ENCODE measurements around the gene SLC52A3. TPM values are rescaled to one million over a fixed set of nuclear protein-coding genes. Genes with fewer than 3 reads are reported as not detected.
A peak's percentile ranks its signal among the peaks of the same experiment; 100 is the strongest.
"Not testable (repeated sequence)": the region's sequence is repeated elsewhere in the genome, so short reads cannot be mapped to it uniquely, and the experiment has no call there.

The SLC52A3 gene
- polyA plus RNA-seq: 10 to 100 TPM in 2 of 4 donors, 1 to 10 TPM in 2; 8.5 to 22.1 (median 14.7) TPM
- long read RNA-seq, donor 1, partial matches to known transcripts: 0 of 4 reads
- long read RNA-seq, donor 1, other reads (novel, unspliced or antisense): 0 of 4 reads
- long read RNA-seq, donor 2: 0 reads
- long read RNA-seq, donor 3, partial matches to known transcripts: 0 of 2 reads
- long read RNA-seq, donor 3, other reads (novel, unspliced or antisense): 0 of 2 reads
- long read RNA-seq, donor 4: 0 reads
- long read RNA-seq, donor 5, partial matches to known transcripts: 0 of 1 reads
- long read RNA-seq, donor 5, other reads (novel, unspliced or antisense): 0 of 1 reads
- long read RNA-seq, donor 6, partial matches to known transcripts: 0 of 1 reads
- long read RNA-seq, donor 6, other reads (novel, unspliced or antisense): 0 of 1 reads
- long read RNA-seq, donor 7: 0 reads
- long read RNA-seq, donor 8: 0 reads
- long read RNA-seq, donor 9: 0 reads
- long read RNA-seq, donor 10, partial matches to known transcripts: 9 of 12 reads
- long read RNA-seq, donor 10, other reads (novel, unspliced or antisense): 0 of 12 reads

GRCh38 chr20:768426-768978, at the start of gene SLC52A3:
Gene SLC52A3, minus strand, starts transcription at chr20:768500. Its CDS starts 2,726 bp downstream, at chr20:765774.
- peaks cover 2 to 26% (median 3%) of the 10 kb centered on the region in 3 donors for H3K4me1 ChIP-seq (ENCODE audit: control insufficient read depth in 3 of 3, insufficient read depth in 2 of 3, low read depth in 1 of 3, low read length in 2 of 3)
- H3K27me3 ChIP-seq (ENCODE audit: control insufficient read depth in 3 of 3, insufficient read depth in 3 of 3, low read length in 3 of 3): no peaks in the 10 kb centered on the region
- DNase-seq: peak; percentile 93 to 99
- peaks cover 0 to 4% of the 10 kb centered on the region in 2 donors for H3K9me3 ChIP-seq (ENCODE audit: control insufficient read depth in 2 of 2, insufficient read depth in 1 of 2, low read depth in 1 of 2, low read length in 1 of 2)
- H3K36me3 ChIP-seq (ENCODE audit: control insufficient read depth in 3 of 3, insufficient read depth in 2 of 3, low read depth in 1 of 3, low read length in 3 of 3): peaks cover 0 to 20% (median 7%) of the 10 kb centered on the region in 3 donors
- H3K27ac ChIP-seq (ENCODE audit: low read depth in 1 of 3, low read length in 2 of 3): peak within 1 kb of the TSS; percentile 80 to 96 (median 92)
- H3K4me3 ChIP-seq (ENCODE audit: low read depth in 1 of 3, low read length in 3 of 3): peak within 1 kb of the TSS in 2 of 3 donors; percentile 41 to 48
- 8 to 40% (median 18%) methylated on average over 12 of the region's 12 CpGs for WGBS, 3 donors
- no peak for FAIRE-seq

DNA sequence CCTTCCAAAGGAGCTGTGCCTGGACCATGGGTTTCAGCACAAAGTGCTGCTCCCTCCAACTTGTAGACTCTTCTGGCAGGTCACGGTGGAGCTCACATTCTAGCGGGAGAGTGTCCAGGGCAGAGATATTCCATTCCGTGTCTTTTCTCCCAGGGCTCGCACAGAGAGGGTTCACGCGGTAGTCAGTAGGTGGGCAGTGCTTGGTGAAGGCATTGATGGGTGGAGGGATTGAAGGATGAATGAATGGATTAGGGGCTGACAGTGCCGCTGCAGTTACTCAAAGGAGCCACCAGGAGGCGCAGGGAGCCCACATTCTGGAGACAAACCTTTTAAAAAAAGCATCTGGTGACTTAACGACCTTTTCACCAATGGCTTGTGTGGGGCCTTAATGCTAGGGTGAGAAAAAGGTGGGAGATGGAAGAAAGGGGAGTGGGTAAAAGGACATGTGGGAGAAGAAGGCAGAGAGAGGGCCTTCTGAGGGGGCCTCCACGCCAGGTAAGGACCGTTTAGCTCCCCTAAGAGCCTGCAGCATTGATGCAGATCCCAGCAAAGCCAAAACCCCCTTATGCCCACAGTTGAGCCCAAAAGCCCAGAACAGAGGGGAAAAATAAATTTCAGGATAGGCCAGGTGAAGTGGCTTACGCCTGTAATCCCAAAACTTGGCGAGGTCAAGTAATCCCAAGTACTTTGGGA, 47.8 kb upstream of the SLC52A3 start:
- Histone ChIP-seq H3K27me3 (ENCODE audit: control insufficient read depth in 3 of 3, insufficient read depth in 3 of 3, low read length in 3 of 3) (no peaks in the 10 kb centered on the region), H3K4me1 (ENCODE audit: control insufficient read depth in 3 of 3, insufficient read depth in 2 of 3, low read depth in 1 of 3, low read length in 2 of 3) (peaks cover 0 to 7% (median 0%) of the 10 kb centered on the region in 3 donors), H3K4me3 (ENCODE audit: low read depth in 1 of 3, low read length in 3 of 3) (no peak overlapping the region), H3K27ac (ENCODE audit: low read depth in 1 of 3, low read length in 2 of 3) (no peak overlapping the region), H3K9me3 (ENCODE audit: control insufficient read depth in 2 of 2, insufficient read depth in 1 of 2, low read depth in 1 of 2, low read length in 1 of 2) (no peaks in the 10 kb centered on the region), H3K36me3 (ENCODE audit: control insufficient read depth in 3 of 3, insufficient read depth in 2 of 3, low read depth in 1 of 3, low read length in 3 of 3) (no peaks in the 10 kb centered on the region)
- FAIRE-seq (no peak), DNase-seq (peak; percentile 72 to 74)
- WGBS, 3 donors: 31 to 38% (median 38%) methylated on average over 13 of the region's 13 CpGs

GRCh38 chr20:815226-815625, 46.9 kb upstream of the SLC52A3 start:
- H3K27ac ChIP-seq (ENCODE audit: low read depth in 1 of 3, low read length in 2 of 3): no peak overlapping the region
- no peaks in the 10 kb centered on the region for H3K27me3 ChIP-seq (ENCODE audit: control insufficient read depth in 3 of 3, insufficient read depth in 3 of 3, low read length in 3 of 3)
- peaks cover 0 to 7% (median 0%) of the 10 kb centered on the region in 3 donors for H3K4me1 ChIP-seq (ENCODE audit: control insufficient read depth in 3 of 3, insufficient read depth in 2 of 3, low read depth in 1 of 3, low read length in 2 of 3)
- no peaks in the 10 kb centered on the region for H3K36me3 ChIP-seq (ENCODE audit: control insufficient read depth in 3 of 3, insufficient read depth in 2 of 3, low read depth in 1 of 3, low read length in 3 of 3)
- DNase-seq (no peak), FAIRE-seq (no peak)
- H3K4me3 ChIP-seq (ENCODE audit: low read depth in 1 of 3, low read length in 3 of 3): no peak overlapping the region
- WGBS, 3 donors: 85 to 92% (median 90%) methylated on average over 10 of the region's 10 CpGs
- no peaks in the 10 kb centered on the region for H3K9me3 ChIP-seq (ENCODE audit: control insufficient read depth in 2 of 2, insufficient read depth in 1 of 2, low read depth in 1 of 2, low read length in 1 of 2)

- Histone ChIP-seq H3K36me3 (ENCODE audit: control insufficient read depth in 3 of 3, insufficient read depth in 2 of 3, low read depth in 1 of 3, low read length in 3 of 3) (no peaks in the 10 kb centered on the region), H3K4me1 (ENCODE audit: control insufficient read depth in 3 of 3, insufficient read depth in 2 of 3, low read depth in 1 of 3, low read length in 2 of 3) (peaks cover 0 to 7% (median 0%) of the 10 kb centered on the region in 3 donors), H3K4me3 (ENCODE audit: low read depth in 1 of 3, low read length in 3 of 3) (no peak overlapping the region), H3K9me3 (ENCODE audit: control insufficient read depth in 2 of 2, insufficient read depth in 1 of 2, low read depth in 1 of 2, low read length in 1 of 2) (no peaks in the 10 kb centered on the region), H3K27me3 (ENCODE audit: control insufficient read depth in 3 of 3, insufficient read depth in 3 of 3, low read length in 3 of 3) (no peaks in the 10 kb centered on the region), H3K27ac (ENCODE audit: low read depth in 1 of 3, low read length in 2 of 3) (no peak overlapping the region)
- no peak for DNase-seq
- WGBS, 3 donors: 58 to 78% (median 66%) methylated on average over 8 of the region's 8 CpGs
- FAIRE-seq: no peak
Measured at GRCh38 chr20:813390-813789, 45.1 kb upstream of the SLC52A3 start.

- H3K4me1 ChIP-seq (ENCODE audit: control insufficient read depth in 3 of 3, insufficient read depth in 2 of 3, low read depth in 1 of 3, low read length in 2 of 3); H3K9me3 ChIP-seq (ENCODE audit: control insufficient read depth in 2 of 2, insufficient read depth in 1 of 2, low read depth in 1 of 2, low read length in 1 of 2); H3K4me3 ChIP-seq (ENCODE audit: low read depth in 1 of 3, low read length in 3 of 3); H3K27me3 ChIP-seq (ENCODE audit: control insufficient read depth in 3 of 3, insufficient read depth in 3 of 3, low read length in 3 of 3); H3K36me3 ChIP-seq (ENCODE audit: control insufficient read depth in 3 of 3, insufficient read depth in 2 of 3, low read depth in 1 of 3, low read length in 3 of 3); FAIRE-seq: not testable (repeated sequence)
- DNase-seq: peak in 1 of 2 donors; percentile 26
- 30 to 38% (median 34%) methylated on average over 2 of the region's 2 CpGs for WGBS, 3 donors
- H3K27ac ChIP-seq (ENCODE audit: low read depth in 1 of 3, low read length in 2 of 3): peak overlapping the region in 1 of 3 donors; percentile 60
Measured at GRCh38 chr20:812435-812814, 44.1 kb upstream of the SLC52A3 start.

- DNase-seq: peak in 1 of 2 donors; percentile 76
- not testable (repeated sequence) for H3K4me3 ChIP-seq (ENCODE audit: low read depth in 1 of 3, low read length in 3 of 3); H3K9me3 ChIP-seq (ENCODE audit: control insufficient read depth in 2 of 2, insufficient read depth in 1 of 2, low read depth in 1 of 2, low read length in 1 of 2); H3K27me3 ChIP-seq (ENCODE audit: control insufficient read depth in 3 of 3, insufficient read depth in 3 of 3, low read length in 3 of 3); H3K36me3 ChIP-seq (ENCODE audit: control insufficient read depth in 3 of 3, insufficient read depth in 2 of 3, low read depth in 1 of 3, low read length in 3 of 3); H3K4me1 ChIP-seq (ENCODE audit: control insufficient read depth in 3 of 3, insufficient read depth in 2 of 3, low read depth in 1 of 3, low read length in 2 of 3); FAIRE-seq
- H3K27ac ChIP-seq (ENCODE audit: low read depth in 1 of 3, low read length in 2 of 3): peak overlapping the region in 1 of 3 donors; percentile 60
- WGBS, 3 donors: 20 to 54% (median 35%) methylated on average over 13 of the region's 13 CpGs
Measured at GRCh38 chr20:811776-812434, 43.6 kb upstream of the SLC52A3 start.

DNA sequence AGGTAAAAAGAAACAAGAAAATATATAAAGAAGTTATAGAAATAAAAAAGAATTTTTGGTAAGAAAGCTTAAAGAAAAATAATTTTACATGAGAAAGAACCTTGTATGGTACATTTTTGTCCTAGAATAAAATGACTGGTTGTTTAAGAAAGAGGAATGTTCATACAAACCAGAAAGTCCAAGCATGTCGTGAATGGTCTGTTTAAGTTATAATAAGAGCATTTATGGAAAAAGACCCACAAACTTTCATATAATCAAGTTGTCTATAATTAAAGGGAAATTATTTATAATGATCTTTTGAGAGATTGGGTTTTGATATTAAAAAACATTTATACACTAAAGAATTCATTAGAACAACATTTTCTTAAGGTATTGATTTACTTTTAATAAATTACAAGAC, 37.4 kb upstream of the SLC52A3 start:
- peak; percentile 95 for FAIRE-seq
- Histone ChIP-seq H3K36me3 (ENCODE audit: control insufficient read depth in 3 of 3, insufficient read depth in 2 of 3, low read depth in 1 of 3, low read length in 3 of 3) (no peaks in the 10 kb centered on the region), H3K4me3 (ENCODE audit: low read depth in 1 of 3, low read length in 3 of 3) (no peak overlapping the region), H3K9me3 (ENCODE audit: control insufficient read depth in 2 of 2, insufficient read depth in 1 of 2, low read depth in 1 of 2, low read length in 1 of 2) (peaks cover 0 to 15% of the 10 kb centered on the region in 2 donors), H3K27me3 (ENCODE audit: control insufficient read depth in 3 of 3, insufficient read depth in 3 of 3, low read length in 3 of 3) (peaks cover 0 to 3% (median 0%) of the 10 kb centered on the region in 3 donors), H3K4me1 (ENCODE audit: control insufficient read depth in 3 of 3, insufficient read depth in 2 of 3, low read depth in 1 of 3, low read length in 2 of 3) (no peaks in the 10 kb centered on the region), H3K27ac (ENCODE audit: low read depth in 1 of 3, low read length in 2 of 3) (no peak overlapping the region)
- DNase-seq: no peak
- 25 to 49% (median 30%) methylated on average over 1 of the region's 1 CpG for WGBS, 3 donors

GRCh38 chr20:801678-802077, 33.4 kb upstream of the SLC52A3 start:
- Histone ChIP-seq H3K36me3 (ENCODE audit: control insufficient read depth in 3 of 3, insufficient read depth in 2 of 3, low read depth in 1 of 3, low read length in 3 of 3) (no peaks in the 10 kb centered on the region), H3K9me3 (ENCODE audit: control insufficient read depth in 2 of 2, insufficient read depth in 1 of 2, low read depth in 1 of 2, low read length in 1 of 2) (peaks cover 0 to 9% of the 10 kb centered on the region in 2 donors), H3K4me1 (ENCODE audit: control insufficient read depth in 3 of 3, insufficient read depth in 2 of 3, low read depth in 1 of 3, low read length in 2 of 3) (peaks cover 0 to 12% (median 0%) of the 10 kb centered on the region in 3 donors), H3K27ac (ENCODE audit: low read depth in 1 of 3, low read length in 2 of 3) (no peak overlapping the region), H3K4me3 (ENCODE audit: low read depth in 1 of 3, low read length in 3 of 3) (no peak overlapping the region), H3K27me3 (ENCODE audit: control insufficient read depth in 3 of 3, insufficient read depth in 3 of 3, low read length in 3 of 3) (peaks cover 0 to 3% (median 0%) of the 10 kb centered on the region in 3 donors)
- 79 to 85% (median 83%) methylated on average over 3 of the region's 3 CpGs for whole genome bisulfite sequencing, 3 donors
- DNase-seq (no peak), FAIRE-seq (no peak)
